Heart left ventricle (tissue), 13 donors: ENCODE measurements around the gene GDA.

Source experiments
- CTCF ChIP-seq, 12 donors: fragments of 200-600 bp; sonication (generic) in 4 of 12; IDR thresholded peaks; one replicate each; pipeline versions ENCODE4 v1.5.0 to v1.8.0; 2018 to 2022; ENCODE audit warnings: antibody characterized with exemption in 12 of 12, mild to moderate bottlenecking in 5 of 12
- POLR2A ChIP-seq, 2 donors: fragments of 450-650 bp; IDR thresholded peaks; one replicate each; pipeline ENCODE4 v1.6.1; 2017; ENCODE audit warnings: antibody characterized with exemption in 2 of 2, mild to moderate bottlenecking in 2 of 2, moderate library complexity in 2 of 2
- donor health status: ischemic (EF 13 %, LVEDD 7.1; RV severe dilation, severe dysfunction).
- donor health status: DM: no; HTN: yes; CAD: no.
- donor health status: DM: no; HTN: no; CAD: no.
- donor health status: ischemic (EF 25% LVEDD 6.9; RV normal size, moderate dysfunction).
- donor health status: ischemic (EF 25% LVEDD 5.7; RV mildly dilated, moderate dysfunction).
- donor health status: ischemic (EF 35%, LVEDD 5.7; RV mildly dilated, moderate dysfunction).
- donor health status: nonischemic (EF 11% LVEDD 7.7; RV severe dilation, severe dysfunction).
- donor health status: DM: yes; HTN: yes; CAD: no.
- donor health status: PGD.
- donor health status: ischemic (EF 29% LVEDD 5.4; RV normal size, mild dysfunction).
- donor health status: nonischemic (EF 23%, LVEDD 6.1; RV moderate dilation, normal function).

- TF ChIP-seq CTCF (IDR thresholded peaks at IDR 0.05) = no peak
- no peak for TF ChIP-seq POLR2A (IDR thresholded peaks at IDR 0.05)
Measured at GRCh38 chr9:72262063-72262462, 112.8 kb downstream of the GDA start.
